ENCODE data around the gene MYO6.

Gene MYO6

GRCh38 chr6:75794954-75795739 lies 46.1 kb downstream of the MYO6 start:
- 88 to 93% methylated on average over 5 to 6 of the region's 6 CpGs for WGBS, 2 experiments
- no peak overlapping the region for H3K27ac ChIP-seq (ENCODE audit: insufficient read depth, low read depth, low read length, poor library complexity, severe bottlenecking)
- no peaks in the 10 kb centered on the region for H3K27me3 ChIP-seq (ENCODE audit: control insufficient read depth, insufficient read depth, low read length, poor library complexity, severe bottlenecking)
- peaks cover 10% of the 10 kb centered on the region for H3K4me1 ChIP-seq (ENCODE audit: control insufficient read depth, insufficient read depth, low read length)
- no peaks in the 10 kb centered on the region for H3K9me3 ChIP-seq (ENCODE audit: control insufficient read depth, low read length)
- no peaks in the 10 kb centered on the region for H3K36me3 ChIP-seq (ENCODE audit: control insufficient read depth, insufficient read depth, low read length)
- H3K4me3 ChIP-seq (ENCODE audit: insufficient read depth, low read depth, low read length), result no peak overlapping the region

GRCh38 chr6:75796723-75797122 lies 47.7 kb downstream of the MYO6 start:
- Histone ChIP-seq H3K4me1 (ENCODE audit: control insufficient read depth, insufficient read depth, low read length) (peaks cover 10% of the 10 kb centered on the region), H3K27ac (ENCODE audit: insufficient read depth, low read depth, low read length, poor library complexity, severe bottlenecking) (no peak overlapping the region), H3K27me3 (ENCODE audit: control insufficient read depth, insufficient read depth, low read length, poor library complexity, severe bottlenecking) (no peaks in the 10 kb centered on the region), H3K36me3 (ENCODE audit: control insufficient read depth, insufficient read depth, low read length) (no peaks in the 10 kb centered on the region), H3K9me3 (ENCODE audit: control insufficient read depth, low read length) (no peaks in the 10 kb centered on the region), H3K4me3 (ENCODE audit: insufficient read depth, low read depth, low read length) (no peak overlapping the region)
- WGBS, 2 experiments, result 100% methylated on average over 1 of the region's 1 CpG; no CpG with 5 or more reads in 1 of the 2 experiments

- no peak overlapping the region for H3K4me3 ChIP-seq (ENCODE audit: insufficient read depth, low read depth, low read length)
- H3K27me3 ChIP-seq (ENCODE audit: control insufficient read depth, insufficient read depth, low read length, poor library complexity, severe bottlenecking), result no peaks in the 10 kb centered on the region
- WGBS, 2 experiments, result 93 to 98% methylated on average over 4 of the region's 4 CpGs
- H3K4me1 ChIP-seq (ENCODE audit: control insufficient read depth, insufficient read depth, low read length), result peaks cover under 1% of the 10 kb centered on the region
- H3K27ac ChIP-seq (ENCODE audit: insufficient read depth, low read depth, low read length, poor library complexity, severe bottlenecking), result no peak overlapping the region
- H3K36me3 ChIP-seq (ENCODE audit: control insufficient read depth, insufficient read depth, low read length), result no peaks in the 10 kb centered on the region
- H3K9me3 ChIP-seq (ENCODE audit: control insufficient read depth, low read length), result no peaks in the 10 kb centered on the region
Observed at GRCh38 chr6:75800133-75800532, 51.1 kb downstream of the MYO6 start.

- H3K36me3 ChIP-seq (ENCODE audit: control insufficient read depth, insufficient read depth, low read length), result no peaks in the 10 kb centered on the region
- no peaks in the 10 kb centered on the region for H3K27me3 ChIP-seq (ENCODE audit: control insufficient read depth, insufficient read depth, low read length, poor library complexity, severe bottlenecking)
- WGBS, 2 experiments, result 86% methylated on average over 9 of the region's 9 CpGs
- no peaks in the 10 kb centered on the region for H3K9me3 ChIP-seq (ENCODE audit: control insufficient read depth, low read length)
- no peaks in the 10 kb centered on the region for H3K4me1 ChIP-seq (ENCODE audit: control insufficient read depth, insufficient read depth, low read length)
- no peak overlapping the region for H3K4me3 ChIP-seq (ENCODE audit: insufficient read depth, low read depth, low read length)
- H3K27ac ChIP-seq (ENCODE audit: insufficient read depth, low read depth, low read length, poor library complexity, severe bottlenecking), result no peak overlapping the region
Observed at GRCh38 chr6:75800708-75801505, 51.9 kb downstream of the MYO6 start.

DNA sequence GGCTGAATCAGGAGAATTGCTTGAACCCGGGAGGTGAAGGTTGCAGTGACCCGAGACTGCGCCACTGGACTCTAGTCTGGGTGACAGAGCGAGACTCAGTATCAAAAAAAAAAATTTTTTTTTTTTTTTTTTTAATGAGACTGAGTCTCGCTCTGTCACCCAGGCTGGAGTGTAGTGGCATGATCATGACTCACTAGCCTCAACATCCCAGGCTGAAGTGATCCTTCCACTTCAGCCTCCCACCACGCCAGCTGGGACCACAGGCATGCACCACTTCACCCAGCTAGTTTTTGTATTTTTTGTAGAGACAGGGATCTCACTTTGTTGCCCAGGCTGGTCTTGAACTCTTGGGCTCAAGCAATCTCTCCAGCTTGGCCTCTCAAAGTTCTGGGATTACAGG lies 53.3 kb downstream of the MYO6 start:
- Histone ChIP-seq H3K36me3 (ENCODE audit: control insufficient read depth, insufficient read depth, low read length) (no peaks in the 10 kb centered on the region), H3K9me3 (ENCODE audit: control insufficient read depth, low read length) (no peaks in the 10 kb centered on the region), H3K4me1 (ENCODE audit: control insufficient read depth, insufficient read depth, low read length) (no peaks in the 10 kb centered on the region), H3K27ac (ENCODE audit: insufficient read depth, low read depth, low read length, poor library complexity, severe bottlenecking) (no peak overlapping the region), H3K27me3 (ENCODE audit: control insufficient read depth, insufficient read depth, low read length, poor library complexity, severe bottlenecking) (no peaks in the 10 kb centered on the region), H3K4me3 (ENCODE audit: insufficient read depth, low read depth, low read length) (no peak overlapping the region)
- 96 to 98% methylated on average over 5 to 6 of the region's 6 CpGs for WGBS, 2 experiments

DNA sequence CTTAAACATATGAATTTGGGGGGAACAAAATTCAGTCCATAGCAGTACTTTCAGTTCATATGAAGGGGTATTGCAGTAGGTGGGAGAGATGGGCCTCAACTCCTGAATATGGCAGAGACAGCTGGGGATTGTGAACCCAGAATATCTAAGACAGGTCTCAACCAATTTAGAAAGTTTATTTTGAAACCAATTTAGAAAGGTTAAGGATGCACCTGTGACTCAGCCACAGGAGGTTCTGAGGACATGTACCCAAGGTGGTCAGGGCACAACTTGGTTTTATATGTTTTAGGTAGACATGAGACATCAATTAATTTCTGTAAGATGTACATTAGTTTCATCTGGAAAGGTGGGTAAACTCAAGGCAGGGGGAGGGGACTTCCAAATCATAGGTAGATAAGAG lies 59.5 kb downstream of the MYO6 start:
- H3K27ac ChIP-seq (ENCODE audit: insufficient read depth, low read depth, low read length, poor library complexity, severe bottlenecking), result no peak overlapping the region
- no peaks in the 10 kb centered on the region for H3K36me3 ChIP-seq (ENCODE audit: control insufficient read depth, insufficient read depth, low read length)
- H3K4me3 ChIP-seq (ENCODE audit: insufficient read depth, low read depth, low read length), result no peak overlapping the region
- no peaks in the 10 kb centered on the region for H3K4me1 ChIP-seq (ENCODE audit: control insufficient read depth, insufficient read depth, low read length)
- no peaks in the 10 kb centered on the region for H3K9me3 ChIP-seq (ENCODE audit: control insufficient read depth, low read length)
- no peaks in the 10 kb centered on the region for H3K27me3 ChIP-seq (ENCODE audit: control insufficient read depth, insufficient read depth, low read length, poor library complexity, severe bottlenecking)

GRCh38 chr6:75812560-75812959 lies 63.5 kb downstream of the MYO6 start:
- Histone ChIP-seq H3K27me3 (ENCODE audit: control insufficient read depth, insufficient read depth, low read length, poor library complexity, severe bottlenecking) (no peaks in the 10 kb centered on the region), H3K4me1 (ENCODE audit: control insufficient read depth, insufficient read depth, low read length) (no peaks in the 10 kb centered on the region), H3K36me3 (ENCODE audit: control insufficient read depth, insufficient read depth, low read length) (no peaks in the 10 kb centered on the region), H3K4me3 (ENCODE audit: insufficient read depth, low read depth, low read length) (no peak overlapping the region), H3K27ac (ENCODE audit: insufficient read depth, low read depth, low read length, poor library complexity, severe bottlenecking) (no peak overlapping the region), H3K9me3 (ENCODE audit: control insufficient read depth, low read length) (no peaks in the 10 kb centered on the region)
- 85 to 100% methylated on average over 1 of the region's 1 CpG for WGBS, 2 experiments

DNA sequence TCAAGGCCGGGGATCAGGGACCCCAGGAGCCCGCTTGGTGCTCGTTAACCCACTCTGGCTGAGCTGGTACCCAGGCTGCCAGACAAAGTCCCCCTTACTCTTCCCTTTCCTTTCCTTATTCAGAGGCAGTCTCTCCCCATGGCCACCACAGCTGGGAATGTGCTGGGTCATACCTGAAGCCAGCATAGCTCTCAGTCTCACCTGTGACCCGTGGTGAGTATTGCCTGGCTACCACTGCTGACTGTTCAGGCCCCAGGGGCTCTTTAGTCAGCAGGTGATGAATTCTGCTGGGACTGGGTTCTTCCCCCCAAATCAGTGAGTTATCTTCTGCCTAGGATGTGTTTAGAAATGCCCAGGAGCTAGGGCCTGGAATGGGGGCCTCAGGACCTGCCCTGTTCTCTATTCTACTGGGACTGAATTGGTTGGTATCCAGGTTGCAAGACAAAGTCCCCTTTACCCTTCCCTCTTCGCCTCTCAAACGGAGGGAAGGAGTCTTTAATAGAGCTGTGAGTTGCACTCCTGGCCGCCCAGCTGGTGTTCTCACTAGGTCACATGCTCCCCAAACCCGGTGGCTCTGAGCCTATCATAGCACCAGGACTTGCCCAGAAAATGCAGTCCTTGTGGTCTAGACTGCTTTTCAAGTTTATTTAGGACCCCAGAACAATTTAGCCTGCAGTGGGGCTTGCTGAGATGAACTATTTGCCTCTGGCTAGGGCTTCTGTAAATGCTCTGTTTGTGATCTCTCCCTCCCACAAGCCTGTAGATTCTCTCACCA lies 64.6 kb downstream of the MYO6 start:
- Histone ChIP-seq H3K27ac (ENCODE audit: insufficient read depth, low read depth, low read length, poor library complexity, severe bottlenecking) (no peak overlapping the region), H3K4me3 (ENCODE audit: insufficient read depth, low read depth, low read length) (no peak overlapping the region), H3K9me3 (ENCODE audit: control insufficient read depth, low read length) (no peaks in the 10 kb centered on the region), H3K36me3 (ENCODE audit: control insufficient read depth, insufficient read depth, low read length) (no peaks in the 10 kb centered on the region), H3K27me3 (ENCODE audit: control insufficient read depth, insufficient read depth, low read length, poor library complexity, severe bottlenecking) (no peaks in the 10 kb centered on the region), H3K4me1 (ENCODE audit: control insufficient read depth, insufficient read depth, low read length) (no peaks in the 10 kb centered on the region)
- 82 to 83% methylated on average over 8 of the region's 8 CpGs for WGBS, 2 experiments

GRCh38 chr6:75815756-75816155 lies 66.7 kb downstream of the MYO6 start:
- Histone ChIP-seq H3K9me3 (ENCODE audit: control insufficient read depth, low read length) (no peaks in the 10 kb centered on the region), H3K27me3 (ENCODE audit: control insufficient read depth, insufficient read depth, low read length, poor library complexity, severe bottlenecking) (no peaks in the 10 kb centered on the region), H3K4me1 (ENCODE audit: control insufficient read depth, insufficient read depth, low read length) (no peaks in the 10 kb centered on the region), H3K36me3 (ENCODE audit: control insufficient read depth, insufficient read depth, low read length) (no peaks in the 10 kb centered on the region), H3K27ac (ENCODE audit: insufficient read depth, low read depth, low read length, poor library complexity, severe bottlenecking) (no peak overlapping the region), H3K4me3 (ENCODE audit: insufficient read depth, low read depth, low read length) (no peak overlapping the region)
- 100% methylated on average over 1 of the region's 1 CpG for WGBS, 2 experiments
